GM10248 (cell line): ENCODE measurements around the gene RPS6KL1.

Source experiments
- CTCF ChIA-PET: fragments of 300-600 bp; sonication (Branson Sonifier 250); formaldehyde crosslinking; extraction: SDS; loops from one replicate; lab custom pipeline; 2021; ENCODE audit warnings: antibody characterized with exemption; lab: Yijun Ruan, JAX
- POLR2A ChIA-PET: fragments of 350-650 bp; sonication (Branson Sonifier 250); formaldehyde crosslinking; extraction: SDS; loops from one replicate; lab custom pipeline; 2020; ENCODE audit warnings: antibody characterized with exemption; lab: Yijun Ruan, JAX
- DNase-seq: peaks from one replicate; pipeline ENCODE4 v3.0.0; 2012; ENCODE audit errors: extremely low spot score
- TF ChIP-seq, protein P1 (sequence below): IDR thresholded peaks from 2 replicates; pipeline ENCODE4 v1.5.1; 2012; ENCODE audit warnings: mild to moderate bottlenecking, low read depth; ENCODE audit errors: extremely low read depth, missing control alignments, control extremely low read depth

Gene RPS6KL1

DNA sequence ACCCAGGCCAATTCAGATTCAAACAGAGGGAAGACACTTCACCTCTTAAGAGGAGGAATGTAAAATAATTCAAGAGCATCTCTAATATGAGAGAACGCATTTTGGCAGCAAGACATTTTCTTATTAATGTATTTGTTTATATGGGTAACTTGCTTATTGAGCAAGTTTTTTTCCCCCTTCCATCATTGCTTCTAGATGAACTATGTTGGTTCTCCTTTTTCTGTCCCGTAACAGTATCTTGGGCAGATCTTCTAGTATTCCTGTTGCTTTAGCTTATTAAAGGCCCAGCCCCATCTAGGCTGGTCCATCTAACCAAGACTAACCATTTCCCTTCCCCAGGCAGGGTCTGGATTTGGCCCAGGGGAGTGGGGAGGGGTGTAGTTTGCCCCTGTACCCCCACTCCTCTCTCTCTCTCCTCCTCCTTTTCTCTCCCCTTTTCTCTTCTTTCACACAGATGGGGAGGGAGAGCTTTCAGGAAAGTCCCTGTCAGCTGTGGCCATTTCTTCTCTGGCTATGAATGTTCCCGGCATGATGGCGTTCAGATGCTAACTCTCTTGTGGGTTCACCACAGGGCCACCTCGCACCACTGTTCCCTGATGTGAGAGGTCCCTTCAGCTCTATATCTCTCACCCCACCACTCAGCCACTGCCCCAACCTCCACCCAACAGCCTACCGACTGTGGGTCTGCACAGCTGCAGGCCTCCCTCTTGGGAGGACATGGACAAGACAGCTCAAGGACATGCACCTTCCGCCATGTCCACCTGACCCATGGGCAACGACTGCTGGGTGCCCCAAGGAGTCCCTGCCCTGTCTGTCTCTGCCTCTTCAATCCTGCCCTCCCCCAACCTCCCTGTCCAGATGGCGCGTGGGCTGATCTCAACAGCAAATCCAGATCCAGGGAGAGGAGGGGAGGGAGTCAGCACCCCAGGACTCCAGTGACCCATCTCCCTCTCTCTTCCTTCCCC is 15.8 kb upstream of the RPS6KL1 start:
- TF ChIP-seq, protein P1, sequence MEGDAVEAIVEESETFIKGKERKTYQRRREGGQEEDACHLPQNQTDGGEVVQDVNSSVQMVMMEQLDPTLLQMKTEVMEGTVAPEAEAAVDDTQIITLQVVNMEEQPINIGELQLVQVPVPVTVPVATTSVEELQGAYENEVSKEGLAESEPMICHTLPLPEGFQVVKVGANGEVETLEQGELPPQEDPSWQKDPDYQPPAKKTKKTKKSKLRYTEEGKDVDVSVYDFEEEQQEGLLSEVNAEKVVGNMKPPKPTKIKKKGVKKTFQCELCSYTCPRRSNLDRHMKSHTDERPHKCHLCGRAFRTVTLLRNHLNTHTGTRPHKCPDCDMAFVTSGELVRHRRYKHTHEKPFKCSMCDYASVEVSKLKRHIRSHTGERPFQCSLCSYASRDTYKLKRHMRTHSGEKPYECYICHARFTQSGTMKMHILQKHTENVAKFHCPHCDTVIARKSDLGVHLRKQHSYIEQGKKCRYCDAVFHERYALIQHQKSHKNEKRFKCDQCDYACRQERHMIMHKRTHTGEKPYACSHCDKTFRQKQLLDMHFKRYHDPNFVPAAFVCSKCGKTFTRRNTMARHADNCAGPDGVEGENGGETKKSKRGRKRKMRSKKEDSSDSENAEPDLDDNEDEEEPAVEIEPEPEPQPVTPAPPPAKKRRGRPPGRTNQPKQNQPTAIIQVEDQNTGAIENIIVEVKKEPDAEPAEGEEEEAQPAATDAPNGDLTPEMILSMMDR: no peak
- POLR2A ChIA-PET: interaction anchor here (0.6 kb wide), 1 partner anchor 38 kb away, joined by 3 read pairs; no protein-coding TSS in a partner anchor

DNA sequence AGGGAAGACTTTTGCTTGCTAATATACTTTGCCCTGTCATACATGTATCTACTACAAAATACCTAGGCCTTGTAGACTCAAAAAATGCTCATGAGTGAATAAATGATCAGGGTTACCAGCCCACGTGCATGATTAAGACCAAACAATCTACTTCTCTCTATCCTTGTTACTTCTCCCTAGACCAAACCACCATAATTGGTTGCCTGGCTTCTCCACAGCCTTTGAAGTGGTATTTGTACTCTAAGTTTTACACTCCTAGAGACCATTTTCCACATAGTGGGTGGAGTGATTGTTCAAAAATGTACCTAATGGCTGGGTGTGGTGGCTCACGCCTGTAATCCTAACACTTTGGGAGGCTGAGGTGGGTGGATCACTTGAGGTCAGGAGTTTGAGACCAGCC is 14.1 kb upstream of the RPS6KL1 start:
- DNase-seq: no peak
- ChIA-PET CTCF (interaction anchor here (0.9 to 6.1 kb wide), 6 partner anchors 9 to 152 kb away, joined by 3 to 40 read pairs (median 6); no protein-coding TSS in a partner anchor), POLR2A (no interaction called here)
- TF ChIP-seq, protein P1: no peak

More for the DNA sequence above, 15.8 kb upstream of the RPS6KL1 start:
- no peak for DNase-seq
- CTCF ChIA-PET: interaction anchor here (1.2 to 6.1 kb wide), 7 partner anchors 8 to 150 kb away, joined by 3 to 40 read pairs (median 8); partner anchors contain the start of gene RPS6KL1

DNA sequence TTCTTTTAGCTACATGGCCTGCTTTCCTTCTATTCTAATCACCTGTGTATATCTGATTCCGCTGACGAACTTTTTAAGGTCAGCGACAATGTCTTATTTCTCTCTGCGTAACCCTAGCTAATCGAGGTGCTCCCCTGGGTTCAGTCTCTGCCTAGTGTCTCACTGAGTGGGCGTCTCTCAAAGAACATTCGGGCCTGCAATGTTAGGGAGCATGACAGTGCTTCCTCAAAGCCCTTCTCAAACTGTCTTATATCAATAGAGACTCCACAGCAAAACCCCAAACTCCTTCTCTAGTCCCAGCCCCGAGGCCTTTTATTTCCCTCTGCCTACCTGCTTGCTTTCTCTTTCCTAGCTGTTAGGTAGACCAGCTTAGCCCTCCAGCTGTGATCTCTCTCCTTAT is 13.7 kb upstream of the RPS6KL1 start:
- ChIA-PET POLR2A (no interaction called here), CTCF (interaction anchor here (0.9 to 4.3 kb wide), 5 partner anchors 10 to 152 kb away, joined by 3 to 33 read pairs (median 4); no protein-coding TSS in a partner anchor)
- TF ChIP-seq, protein P1: no peak
- no peak for DNase-seq

DNA sequence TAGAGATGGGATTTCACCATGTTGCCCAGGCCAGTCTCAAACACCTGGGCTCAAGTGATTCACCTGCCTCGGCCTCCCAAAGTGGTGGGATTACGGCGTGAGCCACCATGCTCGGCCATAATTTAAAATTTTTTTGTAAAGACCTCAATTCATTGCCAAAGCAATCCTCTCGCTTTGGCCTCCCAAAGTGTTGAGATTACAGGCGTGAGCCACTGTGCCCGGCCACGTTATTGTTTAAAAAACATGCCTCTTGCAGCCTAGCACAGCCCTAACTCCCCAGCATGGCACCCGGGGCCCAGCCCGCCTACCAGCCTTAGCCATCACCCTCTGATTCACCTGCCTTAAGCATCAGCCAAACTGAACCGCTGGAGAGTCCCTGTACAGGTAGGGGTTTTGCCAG is 13.1 kb upstream of the RPS6KL1 start:
- ChIA-PET CTCF (interaction anchor here (0.9 to 4.3 kb wide), 5 partner anchors 10 to 153 kb away, joined by 3 to 33 read pairs (median 4); no protein-coding TSS in a partner anchor), POLR2A (no interaction called here)
- no peak for DNase-seq
- TF ChIP-seq, protein P1: no peak

DNA sequence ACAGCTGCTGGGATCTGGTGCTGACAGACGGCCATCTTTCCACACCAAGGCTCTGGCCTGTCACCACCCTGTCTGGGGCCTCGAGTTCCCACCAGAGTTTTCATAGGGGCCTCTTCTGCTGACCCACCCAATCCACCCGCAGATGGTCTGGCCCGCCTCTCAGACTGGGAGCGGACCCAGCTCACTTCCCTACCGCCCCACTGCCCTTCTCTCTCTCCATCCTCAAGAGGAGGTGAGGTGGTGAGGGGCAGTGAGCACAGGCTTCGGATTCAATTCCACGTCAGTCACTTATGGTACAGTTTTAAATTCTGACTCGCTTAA is 12.3 kb upstream of the RPS6KL1 start:
- ChIA-PET POLR2A (no interaction called here), CTCF (interaction anchor here (2.2 kb wide), 1 partner anchor 29 kb away, joined by 8 read pairs; no protein-coding TSS in a partner anchor)
- TF ChIP-seq, protein P1: no peak
- no peak for DNase-seq
